Fibroblast of villous mesenchyme (primary cell): ENCODE measurements around the gene ROCK2. TPM values are rescaled to one million over a fixed set of nuclear protein-coding genes. Genes with fewer than 3 reads are reported as not detected.

ENCODE experiments used
- DNase-seq: peaks from one replicate; pipeline ENCODE4 v3.0.0-alpha.2; 2010; ENCODE audit warnings: low read depth
- H3K4me3 ChIP-seq: 2 replicates; pipeline ENCODE4 v1.5.1; 2011; ENCODE audit warnings: low read depth, mild to moderate bottlenecking, low read length
- total RNA-seq: library from RNA; depleted of rRNA; stranded (reverse); fragments of >200 nt; gene quantifications from 2 replicates; pipeline ENCODE4 v1.2.3, GENCODE V29; 2012
- TF ChIP-seq, protein P1 (sequence below): IDR thresholded peaks from 2 replicates; pipeline ENCODE4 v1.5.1; 2012; ENCODE audit warnings: low read depth, mild to moderate bottlenecking, low read length; ENCODE audit not compliant: insufficient read depth

The ROCK2 gene
- total RNA-seq, 1 donor = 54.0 TPM

DNA sequence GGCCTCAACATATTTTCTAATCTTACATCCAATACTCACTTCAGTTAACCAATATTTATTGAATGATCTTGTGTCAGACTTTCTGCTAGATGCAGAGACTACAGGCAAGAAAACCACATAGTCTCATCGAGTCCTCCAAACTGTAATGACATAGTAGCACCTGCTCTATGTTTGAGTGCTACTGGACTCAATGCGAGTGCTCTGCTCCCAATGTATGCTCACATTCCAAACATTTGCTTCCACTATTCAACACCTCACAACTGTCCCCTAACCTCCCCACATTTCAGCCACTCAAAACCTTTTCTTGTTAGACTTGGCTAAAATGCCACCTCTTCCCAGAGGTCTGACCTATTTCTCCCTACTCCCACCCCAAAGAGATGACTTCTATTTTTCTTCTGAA, 124.0 kb downstream of the ROCK2 start:
- no peak overlapping the region for H3K4me3 ChIP-seq
- TF ChIP-seq, protein P1, sequence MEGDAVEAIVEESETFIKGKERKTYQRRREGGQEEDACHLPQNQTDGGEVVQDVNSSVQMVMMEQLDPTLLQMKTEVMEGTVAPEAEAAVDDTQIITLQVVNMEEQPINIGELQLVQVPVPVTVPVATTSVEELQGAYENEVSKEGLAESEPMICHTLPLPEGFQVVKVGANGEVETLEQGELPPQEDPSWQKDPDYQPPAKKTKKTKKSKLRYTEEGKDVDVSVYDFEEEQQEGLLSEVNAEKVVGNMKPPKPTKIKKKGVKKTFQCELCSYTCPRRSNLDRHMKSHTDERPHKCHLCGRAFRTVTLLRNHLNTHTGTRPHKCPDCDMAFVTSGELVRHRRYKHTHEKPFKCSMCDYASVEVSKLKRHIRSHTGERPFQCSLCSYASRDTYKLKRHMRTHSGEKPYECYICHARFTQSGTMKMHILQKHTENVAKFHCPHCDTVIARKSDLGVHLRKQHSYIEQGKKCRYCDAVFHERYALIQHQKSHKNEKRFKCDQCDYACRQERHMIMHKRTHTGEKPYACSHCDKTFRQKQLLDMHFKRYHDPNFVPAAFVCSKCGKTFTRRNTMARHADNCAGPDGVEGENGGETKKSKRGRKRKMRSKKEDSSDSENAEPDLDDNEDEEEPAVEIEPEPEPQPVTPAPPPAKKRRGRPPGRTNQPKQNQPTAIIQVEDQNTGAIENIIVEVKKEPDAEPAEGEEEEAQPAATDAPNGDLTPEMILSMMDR = no peak

GRCh38 chr2:11215407-11215806, 129.0 kb downstream of the ROCK2 start:
- TF ChIP-seq, protein P1 = no peak
- no peak overlapping the region for H3K4me3 ChIP-seq
- no peak for DNase-seq

More for the DNA sequence above, 124.0 kb downstream of the ROCK2 start:
- no peak for DNase-seq

GRCh38 chr2:11214770-11215169, 129.7 kb downstream of the ROCK2 start:
- TF ChIP-seq, protein P1 = no peak
- DNase-seq = no peak
- no peak overlapping the region for H3K4me3 ChIP-seq

DNA sequence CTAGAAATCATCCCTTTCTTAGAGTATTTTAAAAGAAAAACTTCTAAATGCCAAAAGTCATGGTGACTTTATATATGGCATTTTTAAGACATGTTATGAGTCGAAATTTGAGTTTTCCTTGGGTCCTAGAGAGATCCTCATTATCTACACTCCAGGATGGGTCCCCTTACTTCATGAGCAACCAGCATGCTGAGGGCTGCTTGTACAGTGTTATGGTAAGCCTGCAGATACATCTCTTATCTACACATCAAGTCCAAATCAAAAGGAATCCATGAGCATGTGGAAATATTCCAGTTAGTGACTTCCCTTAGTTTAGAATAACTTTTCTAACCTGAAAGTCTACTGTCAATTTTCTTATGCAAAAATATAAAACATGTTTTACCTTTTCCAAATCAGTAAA, 130.5 kb downstream of the ROCK2 start:
- DNase-seq = no peak
- TF ChIP-seq, protein P1 = no peak
- no peak overlapping the region for H3K4me3 ChIP-seq

- H3K4me3 ChIP-seq = no peak overlapping the region
- peak; percentile 51 for DNase-seq
- TF ChIP-seq, protein P1 = no peak
Observed at GRCh38 chr2:11213090-11213638, 131.3 kb downstream of the ROCK2 start.

GRCh38 chr2:11212645-11213044, 131.8 kb downstream of the ROCK2 start:
- no peak for DNase-seq
- H3K4me3 ChIP-seq = no peak overlapping the region
- TF ChIP-seq, protein P1 = no peak

DNA sequence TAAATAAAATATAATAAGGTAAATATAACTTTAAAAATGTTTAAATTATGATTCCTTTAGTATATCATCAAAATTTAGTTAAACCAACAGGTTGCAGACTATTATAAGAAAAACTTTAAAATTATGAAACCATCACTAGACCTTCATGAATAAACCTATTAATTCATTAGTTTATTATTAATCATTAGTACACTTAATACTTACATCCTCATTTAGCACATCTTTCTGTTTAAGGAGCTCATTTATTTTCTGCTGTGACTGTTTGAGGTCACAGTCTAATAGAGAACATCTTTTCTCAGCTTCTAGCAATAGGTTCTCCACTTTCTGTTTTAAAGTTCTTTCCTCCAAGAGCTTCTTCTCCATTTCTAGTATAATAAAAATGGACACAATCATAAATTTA, 136.4 kb downstream of the ROCK2 start:
- TF ChIP-seq, protein P1 = no peak
- DNase-seq = no peak

More for the DNA sequence above, 136.4 kb downstream of the ROCK2 start:
- H3K4me3 ChIP-seq = no peak overlapping the region
